Inflammatory macrophage (primary cell): ENCODE measurements around the gene CCL13.

Source experiments
- DNase-seq, 2 donors: peaks; one replicate each; pipeline ENCODE4 v3.0.0-alpha.2; 2020 to 2022

Gene CCL13

GRCh38 chr17:34364751-34365150 is 8.5 kb downstream of the CCL13 start:
- DNase-seq: no peak

GRCh38 chr17:34365340-34365739 is 9.1 kb downstream of the CCL13 start:
- DNase-seq: no peak

GRCh38 chr17:34366010-34366409 is 9.7 kb downstream of the CCL13 start:
- DNase-seq: peak; percentile 58 to 80

- DNase-seq: peak; percentile 70
These were observed 10.3 kb downstream of the CCL13 start for GRCh38 chr17:34366529-34367107.

GRCh38 chr17:34367486-34368195 is 11.4 kb downstream of the CCL13 start:
- DNase-seq: no peak

GRCh38 chr17:34368196-34368945 is 12.1 kb downstream of the CCL13 start:
- peak; percentile 27 to 56 for DNase-seq

GRCh38 chr17:34368946-34369500 is 12.7 kb downstream of the CCL13 start:
- peak; percentile 90 to 93 for DNase-seq

- DNase-seq: no peak
These were observed 13.3 kb downstream of the CCL13 start for GRCh38 chr17:34369571-34369970.

- DNase-seq: no peak
These were observed 14.2 kb downstream of the CCL13 start for GRCh38 chr17:34370376-34370996.

GRCh38 chr17:34370997-34371395 is 14.7 kb downstream of the CCL13 start:
- peak; percentile 72 to 81 for DNase-seq

- peak in 1 of 2 donors; percentile 28 for DNase-seq
These were observed 15.3 kb downstream of the CCL13 start for GRCh38 chr17:34371405-34372100.

- no peak for DNase-seq
These were observed 18.2 kb downstream of the CCL13 start for GRCh38 chr17:34374457-34374856.

GRCh38 chr17:34375426-34375997 is 19.2 kb downstream of the CCL13 start:
- peak in 1 of 2 donors; percentile 44 for DNase-seq

GRCh38 chr17:34377078-34377823 is 21.0 kb downstream of the CCL13 start:
- no peak for DNase-seq

GRCh38 chr17:34378664-34379101 is 22.4 kb downstream of the CCL13 start:
- peak; percentile 77 to 81 for DNase-seq

GRCh38 chr17:34379868-34380267 is 23.6 kb downstream of the CCL13 start:
- DNase-seq: no peak

GRCh38 chr17:34382621-34383124 is 26.4 kb downstream of the CCL13 start:
- DNase-seq: peak in 1 of 2 donors; percentile 34

GRCh38 chr17:34383216-34383615 is 26.9 kb downstream of the CCL13 start:
- no peak for DNase-seq

GRCh38 chr17:34384271-34384670 is 28.0 kb downstream of the CCL13 start:
- no peak for DNase-seq

GRCh38 chr17:34384822-34385605 is 28.7 kb downstream of the CCL13 start:
- no peak for DNase-seq
